HG02678 (cell line): ENCODE data around the gene SIRT2.
"Not testable (repeated sequence)": the region's sequence is repeated elsewhere in the genome, so short reads cannot be mapped to it uniquely, and the experiment has no call there.

Source experiments
- ATAC-seq: cut with Tn5 transposase; IDR thresholded peaks from one replicate; pipeline ENCODE4 v1.9.1; 2021; ENCODE audit warnings: mild to moderate bottlenecking, moderate library complexity; ENCODE audit not compliant: unreplicated experiment

Gene SIRT2

DNA sequence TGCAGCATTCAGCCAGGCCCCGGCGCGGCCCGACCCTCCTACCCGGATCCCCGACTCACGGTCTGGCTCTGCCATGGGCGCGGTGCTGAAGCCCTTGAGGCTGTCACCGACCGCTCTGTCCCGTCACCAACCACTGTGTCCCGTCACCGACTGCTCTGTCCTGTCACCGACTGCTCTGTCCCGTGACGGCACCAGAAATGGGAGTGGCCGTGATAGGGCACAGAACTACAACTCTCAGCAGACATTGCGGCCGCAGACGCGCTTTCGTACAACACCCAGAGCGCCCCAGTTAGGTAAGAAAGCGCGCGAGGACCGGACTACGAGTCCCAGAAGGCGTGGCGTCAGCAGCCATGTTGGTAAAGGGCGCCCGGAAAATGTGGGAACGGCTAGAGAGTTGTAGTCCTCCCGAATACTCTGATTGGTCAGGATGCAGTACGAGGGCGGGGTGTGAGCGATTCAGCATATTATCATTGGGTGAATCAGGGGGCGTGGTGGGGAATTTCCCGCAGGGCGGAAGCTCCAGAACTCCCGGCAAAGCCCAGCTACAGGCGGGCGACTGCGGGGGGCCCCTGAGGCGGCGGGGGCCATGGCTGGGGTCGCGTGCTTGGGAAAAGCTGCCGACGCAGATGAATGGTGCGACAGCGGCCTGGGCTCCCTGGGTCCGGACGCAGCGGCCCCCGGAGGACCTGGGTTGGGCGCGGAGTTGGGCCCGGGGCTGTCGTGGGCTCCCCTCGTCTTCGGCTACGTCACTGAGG is at the start of gene SIRT2, which contains the start of gene NFKBIB:
SIRT2 (minus strand) TSS at position 172 of the 755 bp plus-strand sequence; CDS start at position 75, 97 bp downstream.
NFKBIB (plus strand) TSS at position 523 of the 755 bp plus-strand sequence; CDS start at position 587, 64 bp downstream.
- ATAC-seq: peak; percentile 90

DNA sequence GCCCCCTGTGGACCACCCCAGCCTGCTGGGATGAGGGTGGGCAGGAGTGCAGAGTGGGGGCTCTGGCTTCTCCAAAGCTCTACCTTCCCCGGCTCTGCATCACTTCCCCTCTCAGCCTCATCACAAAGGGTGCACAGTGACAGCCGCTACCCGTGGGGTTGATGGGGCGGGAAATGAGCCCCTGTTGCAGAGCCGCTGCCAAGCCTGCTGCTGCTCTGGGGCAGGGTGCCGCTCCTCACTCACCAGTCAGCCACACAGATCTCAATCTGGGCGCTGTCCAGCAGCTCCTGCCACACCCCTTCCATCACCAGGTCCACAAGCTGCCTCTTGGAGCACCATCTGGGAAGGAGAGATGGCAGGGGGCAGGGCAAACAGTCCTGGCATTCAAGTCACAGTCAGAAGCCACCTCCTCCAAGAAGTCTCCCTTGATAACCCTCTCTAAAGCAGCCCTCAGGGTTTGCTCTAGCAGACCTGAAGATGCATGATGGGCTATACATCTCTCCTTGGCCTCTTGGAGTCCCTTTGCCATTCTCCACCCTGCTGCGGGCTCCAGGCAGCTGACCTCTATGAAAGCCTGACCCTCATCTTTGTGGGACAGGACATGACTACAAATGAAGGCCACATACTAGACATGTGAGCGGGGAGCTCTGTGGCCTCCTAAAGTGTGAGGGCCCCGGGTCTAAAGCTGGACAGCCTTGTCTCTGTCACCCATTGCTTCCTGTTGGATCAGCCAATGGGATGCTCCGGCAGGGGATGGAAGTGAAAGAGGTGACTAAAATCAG is 47.0 kb upstream of the SIRT2 start:
- no peak for ATAC-seq

DNA sequence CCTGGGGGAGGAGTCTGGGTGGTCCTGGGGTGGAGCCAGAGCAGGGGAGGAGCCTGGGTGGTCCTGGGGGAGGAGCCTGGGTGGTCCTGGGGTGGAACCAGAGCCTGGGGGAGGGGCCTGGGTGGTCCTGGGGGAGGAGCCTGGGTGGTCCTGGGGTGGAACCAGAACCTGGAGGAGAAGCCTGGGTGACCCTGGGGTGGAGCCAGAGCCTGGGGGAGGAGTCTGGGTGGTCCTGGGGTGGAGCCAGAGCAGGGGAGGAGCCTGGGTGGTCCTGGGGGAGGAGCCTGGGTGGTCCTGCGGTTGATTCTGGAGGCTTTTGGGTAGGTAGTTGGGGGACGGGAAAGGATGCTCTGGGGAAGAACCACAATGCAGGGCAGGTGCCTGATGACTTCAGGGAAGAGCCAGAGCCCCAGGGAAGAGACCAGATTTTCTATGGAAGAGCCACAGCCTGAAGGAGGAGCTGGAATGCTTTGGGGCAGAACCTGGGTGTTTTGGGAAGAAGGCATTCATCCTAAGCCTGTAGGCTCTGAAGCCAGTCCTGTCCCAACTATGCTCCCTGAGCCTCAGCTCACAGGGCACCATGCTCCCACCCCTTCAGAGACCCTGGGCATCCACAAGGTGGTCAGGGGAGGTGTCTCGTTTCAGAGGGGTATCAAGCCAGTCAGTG is 46.3 kb upstream of the SIRT2 start:
- no peak for ATAC-seq

DNA sequence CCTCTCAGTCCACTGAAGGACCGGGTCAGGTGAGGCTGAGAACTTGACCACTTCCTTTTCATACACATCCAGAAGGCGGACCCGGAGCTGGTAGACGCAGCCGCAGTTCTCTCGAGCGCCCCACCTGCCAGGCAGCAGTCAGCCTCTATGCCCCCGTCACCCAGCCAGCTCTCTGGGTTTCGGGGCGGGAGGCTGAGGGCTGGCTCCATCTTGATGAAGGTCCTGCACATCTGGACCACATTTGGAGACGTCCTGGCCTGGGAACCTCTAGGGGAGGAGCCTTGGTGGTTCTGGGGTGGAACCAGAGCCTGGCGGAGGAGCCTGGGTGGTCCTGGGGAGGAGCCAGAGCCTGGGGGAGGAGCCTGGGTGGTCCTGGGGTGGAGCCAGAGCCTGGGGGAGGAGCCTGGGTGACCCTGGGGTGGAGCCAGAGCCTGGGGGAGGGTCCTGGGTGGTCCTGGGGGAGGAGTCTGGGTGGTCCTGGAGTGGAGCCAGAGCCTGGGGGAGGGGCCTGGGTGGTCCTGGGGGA is 45.6 kb upstream of the SIRT2 start:
- no peak for ATAC-seq

DNA sequence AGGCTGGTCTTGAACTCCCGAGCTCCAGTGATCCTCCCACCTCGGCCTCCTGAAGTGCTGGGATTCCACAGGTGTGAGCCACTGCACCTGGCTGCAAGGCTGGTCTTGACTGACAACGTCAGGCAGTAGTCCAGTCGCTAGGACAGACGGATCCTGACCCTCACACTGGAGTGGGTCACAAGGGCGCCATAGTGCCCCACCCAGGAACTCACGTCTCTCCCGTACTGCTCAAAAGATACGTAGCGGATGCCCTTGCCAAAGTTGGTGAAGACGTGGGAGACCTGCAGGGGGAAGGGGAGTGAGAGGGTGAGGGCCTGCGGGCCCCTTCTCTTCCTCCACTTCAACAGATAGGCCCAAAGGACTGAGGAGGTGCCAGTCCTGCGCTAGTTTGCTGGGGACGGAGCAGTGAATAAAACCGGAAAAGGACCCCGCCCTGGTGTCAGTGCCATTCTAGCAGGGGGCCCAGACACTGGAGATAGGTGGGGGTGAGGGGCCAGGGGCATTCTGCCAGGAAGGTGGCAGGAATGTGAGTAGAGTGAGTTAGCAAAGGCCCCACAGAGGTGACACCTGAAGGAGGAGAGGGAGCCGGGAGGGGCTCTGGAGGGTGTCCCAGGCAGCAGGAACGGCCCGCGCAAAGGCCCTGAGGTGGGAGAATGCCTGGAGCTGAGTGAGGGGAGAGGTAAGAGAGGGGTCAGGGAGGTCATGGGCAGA is 43.2 kb upstream of the SIRT2 start:
- ATAC-seq: no peak

DNA sequence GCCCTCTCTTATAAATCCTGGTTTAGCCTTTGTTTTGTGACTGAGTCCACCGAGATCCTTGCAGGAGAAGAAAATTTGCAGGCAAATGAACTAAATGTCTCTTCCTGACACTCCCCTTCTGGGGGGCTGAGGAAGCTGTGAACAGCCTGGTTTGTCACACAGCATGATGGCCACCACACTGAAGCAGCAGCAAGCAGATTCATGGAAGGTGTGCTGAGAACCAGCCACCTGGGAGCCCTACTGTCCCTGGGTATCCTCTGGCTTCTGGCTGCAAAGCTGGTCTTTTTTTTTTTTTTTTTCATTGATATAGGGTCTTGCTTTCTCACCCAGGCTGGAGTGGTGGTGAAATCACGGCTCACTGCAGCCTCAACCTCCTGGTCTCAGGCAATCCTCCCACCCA is 42.6 kb upstream of the SIRT2 start:
- no peak for ATAC-seq

DNA sequence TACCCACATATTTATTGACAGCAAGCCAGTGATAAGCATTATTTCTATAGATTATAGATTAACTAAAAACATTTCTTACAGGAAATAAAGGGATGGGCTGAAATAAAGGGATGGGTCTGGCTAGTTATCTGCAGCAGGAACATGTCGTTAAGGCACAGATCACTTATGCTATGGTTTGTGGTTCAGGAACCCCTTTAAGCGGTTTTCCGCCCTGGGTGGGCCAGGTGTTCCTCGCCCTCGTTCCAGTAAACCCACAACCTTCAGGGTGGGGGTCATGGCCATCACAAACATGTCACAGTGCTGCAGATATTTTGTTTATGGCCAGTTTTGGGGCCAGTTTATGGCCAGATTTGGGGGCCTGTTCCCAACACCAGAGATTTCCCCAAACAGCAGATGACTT is 42.0 kb upstream of the SIRT2 start:
- ATAC-seq: not testable (repeated sequence)

DNA sequence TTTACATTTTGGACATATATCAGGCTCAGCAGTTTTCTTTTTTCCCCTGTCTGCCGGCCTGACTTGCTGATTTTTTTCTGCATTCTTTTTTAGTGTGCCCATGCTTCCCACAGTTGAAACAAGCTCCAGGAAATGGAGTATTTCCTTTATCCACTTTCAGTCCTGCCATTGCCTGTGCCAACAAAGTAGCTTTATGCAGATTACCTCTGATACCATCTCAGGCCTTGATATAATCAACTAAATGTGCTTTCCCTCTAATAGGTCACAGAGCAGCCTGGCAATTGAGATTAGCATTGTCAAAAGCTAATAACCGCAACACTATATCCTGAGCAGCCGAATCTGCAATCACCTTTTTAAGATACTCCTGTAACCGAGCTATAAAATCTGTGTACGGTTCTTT is 40.5 kb upstream of the SIRT2 start:
- ATAC-seq: no peak

DNA sequence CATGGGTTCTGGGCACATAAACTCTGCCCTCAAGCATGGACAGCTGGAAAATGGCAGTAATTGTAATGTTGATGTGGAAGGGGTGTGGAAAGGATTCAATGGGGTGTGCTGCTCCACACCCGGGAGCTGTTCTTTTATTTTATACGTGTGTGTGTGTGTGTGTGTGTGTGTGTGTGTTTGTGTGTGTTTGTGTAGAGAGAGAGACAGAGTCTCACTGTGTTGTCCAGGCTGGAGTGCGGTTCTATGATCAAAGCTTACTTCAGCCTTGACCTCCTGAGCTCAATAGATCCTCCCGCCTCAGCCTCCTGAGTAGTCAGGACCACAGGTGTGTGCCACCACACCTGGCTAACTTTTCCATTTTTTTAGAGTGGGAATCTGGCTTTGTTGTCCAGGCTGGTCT is 34.1 kb upstream of the SIRT2 start:
- no peak for ATAC-seq

DNA sequence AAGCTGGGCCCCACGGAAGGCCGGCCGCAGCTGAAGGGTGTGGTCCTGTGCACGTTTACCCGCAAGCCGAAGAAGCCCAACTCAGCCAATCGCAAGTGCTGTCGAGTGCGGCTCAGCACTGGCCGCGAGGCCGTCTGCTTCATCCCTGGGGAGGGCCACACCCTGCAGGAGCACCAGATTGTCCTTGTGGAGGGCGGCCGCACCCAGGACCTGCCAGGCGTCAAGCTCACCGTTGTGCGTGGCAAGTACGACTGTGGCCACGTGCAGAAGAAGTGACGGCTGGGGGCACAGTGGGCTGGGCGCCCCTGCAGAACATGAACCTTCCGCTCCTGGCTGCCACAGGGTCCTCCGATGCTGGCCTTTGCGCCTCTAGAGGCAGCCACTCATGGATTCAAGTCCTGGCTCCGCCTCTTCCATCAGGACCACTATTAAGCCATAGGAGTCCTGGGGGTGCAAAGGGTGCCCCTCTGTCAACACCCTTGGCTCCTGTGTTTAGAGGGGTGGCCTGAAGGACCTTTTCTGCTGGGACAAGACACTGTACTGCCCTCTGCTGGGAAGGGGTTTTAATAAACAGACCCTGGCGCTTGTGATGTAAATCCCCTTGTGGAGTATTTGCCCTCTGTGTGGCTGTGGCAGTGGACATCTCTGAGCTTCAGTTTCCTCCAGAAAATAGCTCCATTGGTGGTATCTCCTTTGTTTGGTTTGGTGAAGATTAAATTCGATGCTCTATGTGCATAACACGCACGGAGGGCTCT is 33.2 kb upstream of the SIRT2 start:
- no peak for ATAC-seq

DNA sequence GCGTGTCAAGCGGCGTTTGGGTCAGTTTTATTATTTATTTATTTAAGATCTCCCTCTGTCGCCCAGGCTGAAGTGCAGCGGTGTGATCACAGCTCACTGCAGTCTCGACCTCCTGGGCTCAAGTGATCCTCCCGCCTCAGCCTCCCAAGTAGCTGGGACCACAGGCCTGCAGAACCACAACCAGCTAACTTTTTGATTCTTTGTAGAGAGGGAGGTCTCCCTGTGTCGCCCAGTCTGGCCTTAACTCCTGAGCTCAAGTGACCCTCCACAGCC is 32.0 kb upstream of the SIRT2 start:
- ATAC-seq: no peak

DNA sequence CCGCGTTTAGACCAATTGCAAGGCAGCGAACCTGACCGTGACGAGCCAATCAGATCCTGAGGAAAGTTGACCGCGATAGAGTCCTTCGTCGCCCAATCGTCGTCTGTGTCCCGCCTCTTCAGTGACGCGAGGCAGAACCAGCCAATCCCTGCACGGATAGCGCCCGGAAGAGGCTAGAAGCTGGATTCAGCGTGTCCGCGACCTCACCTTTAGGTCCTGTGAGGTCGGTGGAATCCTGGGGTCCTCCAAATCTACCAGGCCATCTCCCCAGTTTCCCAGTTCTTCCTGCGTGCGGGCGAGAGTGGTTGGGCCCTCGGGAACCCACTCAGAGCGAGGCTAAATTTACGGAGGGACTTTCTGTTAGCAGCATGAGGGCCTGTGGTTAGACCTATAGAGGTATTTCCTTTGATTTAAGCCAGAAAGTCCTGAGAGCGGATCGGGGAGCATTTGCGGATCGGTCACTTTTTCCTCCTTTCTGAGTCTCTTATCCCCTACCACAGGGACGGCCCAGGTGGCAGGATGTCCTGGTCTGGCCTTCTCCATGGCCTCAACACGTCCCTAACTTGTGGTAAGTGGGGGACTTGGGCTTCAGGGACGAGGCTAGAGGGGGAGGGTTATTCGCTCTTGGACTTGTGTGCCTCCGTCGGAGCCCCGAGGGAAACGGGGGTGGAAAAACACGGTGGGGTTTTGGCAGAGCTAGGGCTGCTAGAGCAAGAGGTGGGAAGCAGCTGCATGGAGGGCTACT is 31.5 kb upstream of the SIRT2 start, which contains the start of gene MRPS12:
MRPS12 (plus strand) TSS at position 169 of the 745 bp plus-strand sequence; CDS start at position 520, 351 bp downstream.
- peak; percentile 94 for ATAC-seq

DNA sequence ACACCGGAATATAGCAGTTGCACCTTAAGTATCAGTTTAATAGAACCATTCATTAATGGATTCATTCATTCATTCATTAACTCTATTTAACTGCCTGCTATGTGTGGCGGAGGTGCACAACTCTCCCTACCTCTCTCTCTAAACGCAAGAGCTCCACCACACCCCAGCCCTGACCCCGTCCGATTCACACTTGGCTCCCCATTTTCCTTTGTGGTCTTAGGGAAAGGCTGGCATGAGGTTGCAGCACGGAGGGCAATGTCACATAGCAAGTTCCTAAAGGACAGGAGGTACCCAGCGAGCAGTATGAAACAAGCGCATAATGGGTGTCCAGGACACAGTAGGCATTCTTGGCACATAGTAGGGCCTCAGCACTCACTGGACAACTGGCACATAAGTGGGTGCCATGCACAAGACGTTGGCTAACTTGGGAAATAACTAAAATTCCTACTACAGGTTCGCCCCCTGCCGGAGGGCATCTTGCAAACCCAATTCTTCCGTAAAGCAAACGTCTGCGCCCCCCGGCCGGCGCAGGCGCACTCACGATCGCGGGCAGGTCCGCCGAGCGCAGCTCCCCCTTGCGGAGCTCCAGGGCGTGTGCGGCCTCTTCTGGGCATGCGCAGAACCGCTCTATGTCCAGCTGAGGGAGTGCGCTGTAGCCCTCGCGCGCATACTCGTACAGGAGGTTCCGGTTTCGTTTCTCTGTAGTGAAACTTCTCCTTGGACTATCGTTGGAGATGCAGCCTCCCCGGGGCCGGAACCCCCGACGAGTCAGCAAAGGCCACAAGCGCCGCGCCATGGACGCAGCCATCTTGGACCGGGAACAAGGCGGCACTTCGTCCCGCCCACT is 30.7 kb upstream of the SIRT2 start, which contains the start of gene SARS2:
SARS2 (minus strand) TSS at position 835 of the 847 bp plus-strand sequence; CDS start at position 808, 27 bp downstream.
- peak; percentile 65 for ATAC-seq

DNA sequence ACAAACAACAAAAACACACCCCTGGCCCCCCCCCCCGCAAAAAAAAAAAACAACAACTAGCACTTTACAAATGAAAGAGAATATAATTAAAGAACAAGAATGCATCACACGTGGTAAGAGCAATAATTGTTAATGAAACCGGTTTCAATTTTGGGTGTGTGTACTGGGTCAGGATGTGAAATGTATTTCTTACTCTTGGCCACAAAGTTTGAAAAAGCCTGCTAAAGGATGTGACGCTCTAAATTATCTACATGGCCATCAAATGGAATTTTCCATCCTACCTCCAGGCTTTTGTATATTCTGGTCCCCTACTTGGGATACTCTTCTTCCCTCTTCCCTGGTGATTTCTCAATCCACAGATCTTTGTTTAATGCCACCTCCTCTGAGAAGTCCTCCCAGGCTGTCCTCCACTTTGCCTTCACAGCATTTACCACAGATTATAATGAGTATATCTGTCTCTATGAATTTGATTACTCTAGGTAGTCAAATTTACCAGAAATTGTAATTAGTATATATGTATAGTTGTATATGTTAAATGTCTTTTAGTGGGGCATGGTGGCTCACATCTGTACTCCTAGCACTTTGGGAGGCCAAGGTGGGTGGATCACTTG is 29.1 kb upstream of the SIRT2 start:
- ATAC-seq: no peak

DNA sequence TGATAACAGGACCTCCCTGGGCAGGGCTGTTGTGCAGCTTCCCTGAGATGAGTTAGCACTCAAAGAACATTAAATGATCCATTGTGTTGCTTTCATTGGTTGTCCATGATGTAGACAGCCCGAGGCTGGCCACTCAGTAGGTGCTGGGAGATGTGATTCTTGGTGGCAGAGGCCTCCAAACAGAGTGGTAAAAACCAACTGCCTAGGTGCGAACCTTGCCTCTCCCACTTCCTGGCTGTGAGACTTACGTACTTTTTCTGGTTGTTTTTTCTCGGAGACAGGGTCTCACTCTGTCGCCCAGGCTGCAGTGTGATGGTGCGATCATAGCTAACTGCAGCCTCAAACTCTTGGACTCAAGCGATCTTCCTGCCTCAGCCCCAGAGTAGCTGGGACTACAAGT is 25.0 kb upstream of the SIRT2 start:
- no peak for ATAC-seq

DNA sequence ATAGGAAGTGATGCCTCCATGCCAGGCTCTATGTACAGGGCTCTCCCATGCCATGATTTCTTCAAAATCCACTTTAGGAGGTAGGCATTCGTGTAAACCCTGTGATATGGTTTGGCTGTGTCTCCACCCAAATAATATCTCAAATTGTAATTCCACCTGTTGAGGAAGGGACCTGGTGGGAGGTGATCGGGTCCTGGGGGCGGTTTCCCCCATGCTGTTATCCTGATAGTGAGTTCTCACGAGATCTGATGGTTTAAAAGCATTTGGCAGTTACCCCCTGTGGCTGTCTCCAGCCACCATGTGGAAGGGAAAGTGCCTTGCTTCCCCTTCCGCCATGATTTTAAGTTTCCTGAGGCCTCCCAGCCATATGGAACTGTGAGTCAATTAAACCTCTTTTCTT is 23.1 kb upstream of the SIRT2 start:
- no peak for ATAC-seq

DNA sequence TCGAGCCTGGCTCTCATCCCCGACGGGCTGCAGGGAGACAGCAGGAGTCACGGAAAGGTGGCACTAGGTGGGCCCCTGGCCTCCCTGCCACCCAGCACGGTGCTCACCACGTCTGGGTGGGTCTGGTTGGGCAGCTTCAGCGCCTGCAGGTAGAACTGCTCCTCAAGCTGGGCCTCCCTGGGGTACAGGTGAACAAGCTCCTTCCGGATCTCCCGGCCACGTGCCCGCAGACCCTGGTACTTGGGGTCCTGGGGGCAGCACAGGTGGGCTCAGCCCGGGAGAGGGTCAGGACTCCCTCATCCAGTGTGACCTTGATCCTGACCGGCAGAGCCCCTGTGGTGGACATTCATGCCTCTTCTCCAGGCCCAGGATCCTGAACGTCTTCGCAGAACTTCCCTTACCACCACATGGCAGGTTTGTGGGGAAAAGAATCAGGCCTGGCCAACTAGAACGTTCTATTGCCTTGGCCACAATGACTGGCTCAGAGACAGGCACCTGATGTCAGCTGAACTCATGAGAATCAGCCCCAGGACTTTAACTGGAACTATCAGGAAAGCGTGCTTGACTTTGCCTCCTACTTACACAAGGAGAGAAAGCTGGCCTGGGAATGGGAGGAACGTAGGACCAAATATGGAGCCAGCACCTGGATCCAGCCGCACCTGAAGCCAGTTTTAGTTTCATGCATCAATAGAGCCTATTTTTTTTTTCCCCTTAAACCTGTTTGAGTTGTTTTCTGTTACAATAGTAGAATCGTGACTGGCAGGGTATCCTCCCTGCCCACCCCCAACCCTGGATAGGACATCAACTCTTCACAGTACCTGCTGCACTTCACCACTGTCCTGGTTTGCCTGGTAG is 22.2 kb upstream of the SIRT2 start:
- ATAC-seq: no peak
